Keratinocyte (primary cell): ENCODE data around the gene SEL1L3. TPM values are rescaled to one million over a fixed set of nuclear protein-coding genes. Genes with fewer than 3 reads are reported as not detected.

Experiments
- DNase-seq: peaks from one replicate; pipeline ENCODE4 v3.0.0-alpha.2; 2011; ENCODE audit warnings: low read depth, missing footprints, low spot score
- FAIRE-seq: peaks from 2 replicates; lab custom pipeline; 2011; peaks lifted over from hg19 to GRCh38; lab: Jason Lieb, UNC
- H2AFZ ChIP-seq: 2 replicates; pipeline ENCODE4 v1.6.0; 2012; ENCODE audit warnings: low read length, control low read depth, inconsistent platforms; ENCODE audit not compliant: control insufficient read depth
- H3K27ac ChIP-seq: 2 replicates; pipeline ENCODE4 v1.5.1; 2011; ENCODE audit warnings: low read length; ENCODE audit not compliant: control insufficient read depth, insufficient read depth
- H3K27me3 ChIP-seq: 3 replicates; pipeline ENCODE4 v1.6.0; 2011; ENCODE audit warnings: low read length; ENCODE audit not compliant: control insufficient read depth, insufficient read depth; ENCODE audit errors: extremely low read depth
- H3K36me3 ChIP-seq, 2 experiments: 2 replicates in 1 of 2; 3 replicates in 1 of 2; pipeline ENCODE4 v1.5.1; 2011; ENCODE audit warnings: low read length in 2 of 2, mild to moderate bottlenecking in 1 of 2; ENCODE audit not compliant: control insufficient read depth in 2 of 2, insufficient read depth in 2 of 2; ENCODE audit errors: extremely low read depth in 1 of 2
- H3K4me1 ChIP-seq: 3 replicates; pipeline ENCODE4 v1.5.1; 2011; ENCODE audit warnings: low read length; ENCODE audit not compliant: control insufficient read depth, insufficient read depth; ENCODE audit errors: extremely low read depth
- H3K4me2 ChIP-seq: 3 replicates; pipeline ENCODE4 v1.6.0; 2011; ENCODE audit warnings: low read depth, low read length; ENCODE audit not compliant: control insufficient read depth, insufficient read depth; ENCODE audit errors: extremely low read depth
- H3K4me3 ChIP-seq, 3 experiments: fragments of 200-600 bp in 1 of 3; sonication (generic) in 1 of 3; 2 replicates in 2 of 3; 3 replicates in 1 of 3; pipeline ENCODE4 v1.5.1; 2011 to 2016; ENCODE audit warnings: low read length in 3 of 3, mild to moderate bottlenecking in 3 of 3, control low read depth in 2 of 3, inconsistent platforms in 1 of 3, low read depth in 1 of 3, mixed read lengths in 1 of 3, mixed run types in 1 of 3, moderate library complexity in 1 of 3; ENCODE audit not compliant: control insufficient read depth in 2 of 3, insufficient read depth in 2 of 3; ENCODE audit errors: extremely low read depth in 1 of 3
- H3K79me2 ChIP-seq: 2 replicates; pipeline ENCODE4 v1.6.0; 2012; ENCODE audit warnings: low read length; ENCODE audit not compliant: control insufficient read depth, insufficient read depth
- H3K9ac ChIP-seq: 3 replicates; pipeline ENCODE4 v1.6.0; 2011; ENCODE audit warnings: low read length; ENCODE audit not compliant: control insufficient read depth, insufficient read depth; ENCODE audit errors: extremely low read depth
- H3K9me1 ChIP-seq: 3 replicates; pipeline ENCODE4 v1.6.0; 2011; ENCODE audit warnings: low read length; ENCODE audit not compliant: control insufficient read depth, insufficient read depth; ENCODE audit errors: extremely low read depth
- H3K9me3 ChIP-seq: 2 replicates; pipeline ENCODE4 v1.5.1; 2012; ENCODE audit warnings: low read depth, low read length; ENCODE audit not compliant: control insufficient read depth
- H4K20me1 ChIP-seq: 3 replicates; pipeline ENCODE4 v1.6.0; 2011; ENCODE audit warnings: low read length; ENCODE audit not compliant: control insufficient read depth, insufficient read depth; ENCODE audit errors: extremely low read depth
- CTCF ChIP-seq, 3 experiments: IDR thresholded peaks in 1 of 3; conservative IDR thresholded peaks in 1 of 3; optimal IDR thresholded peaks in 1 of 3; 2 replicates in 2 of 3; 3 replicates in 1 of 3; pipeline versions ENCODE3 to v1.5.1; 2011; ENCODE audit warnings: low read length in 3 of 3, mild to moderate bottlenecking in 3 of 3, moderate library complexity in 2 of 3, control low read depth in 1 of 3, inconsistent platforms in 1 of 3; ENCODE audit not compliant: insufficient read depth in 2 of 3; ENCODE audit errors: extremely low read depth in 1 of 3
- EZH2 ChIP-seq: IDR thresholded peaks from one replicate; pipeline ENCODE4 v1.6.1; 2012; ENCODE audit warnings: inconsistent platforms, mild to moderate bottlenecking, low read length, moderate library complexity
- dilution Hi-C: fragments of 300-500 bp; cut with MboI; formaldehyde crosslinking; loops from one replicate; pipeline ENCODE4 v1.7.0; 2020; ENCODE audit warnings: low sequenced_read_pairs; ENCODE audit not compliant: extremely low pct_ligation_motif_present
- polyA plus RNA-seq, 5 experiments: library from polyadenylated mRNA; depleted of rRNA in 3 of 5; stranded (reverse) in 3 of 5; stranded (forward) in 1 of 5; unstranded in 1 of 5; fragments of >200 nt; gene quantifications; 1 replicate in 1 of 5; 2 replicates in 3 of 5; 3 replicates in 1 of 5; pipeline versions ENCODE4 v1.2.1 to v1.2.3, GENCODE V29; 2011 to 2012; ENCODE audit warnings: missing spikeins in 2 of 5, low read depth in 1 of 5, low replicate concordance in 1 of 5

The SEL1L3 gene
- polyA plus RNA-seq, 1 donor (not counting 4 experiments of a cell fraction or from before 2014, with no cell fraction given) = 67.9 TPM

- no peak for DNase-seq
- Histone ChIP-seq H3K9me3 (no peaks in the 10 kb centered on the region), H3K79me2 (no peaks in the 10 kb centered on the region), H3K4me2 (no peak overlapping the region), H3K27ac (no peak overlapping the region), H3K4me3 (no peak overlapping the region), H3K9ac (no peak overlapping the region), H3K4me1 (peaks cover 7% of the 10 kb centered on the region), H4K20me1 (no peaks in the 10 kb centered on the region), H2AFZ (no peak overlapping the region), H3K27me3 (no peaks in the 10 kb centered on the region), H3K36me3 (peaks cover 21 to 22% of the 10 kb centered on the region in 2 experiments), H3K9me1 (no peaks in the 10 kb centered on the region)
- no peak for FAIRE-seq
- TF ChIP-seq CTCF (optimal IDR thresholded peaks at IDR 0.05 in 1 of 3, IDR thresholded peaks at IDR 0.05 in 1 of 3, conservative IDR thresholded peaks at IDR 0.05 in 1 of 3; ENCODE audit: extremely low read depth in 1 of 3, insufficient read depth in 2 of 3, low read length in 3 of 3) = no peak
- no peak for TF ChIP-seq EZH2
- dilution Hi-C loops = no loop called here
These were observed 62.5 kb downstream of the SEL1L3 start for GRCh38 chr4:25800245-25800644.

- DNase-seq (no peak), FAIRE-seq (no peak)
- Histone ChIP-seq H2AFZ (no peak overlapping the region), H3K27ac (no peak overlapping the region), H3K4me1 (peaks cover 7% of the 10 kb centered on the region), H3K79me2 (no peaks in the 10 kb centered on the region), H3K4me3 (no peak overlapping the region), H3K27me3 (no peaks in the 10 kb centered on the region), H3K9me1 (no peaks in the 10 kb centered on the region), H3K36me3 (peaks cover 19 to 20% of the 10 kb centered on the region in 2 experiments), H3K4me2 (no peak overlapping the region), H4K20me1 (no peaks in the 10 kb centered on the region), H3K9me3 (no peaks in the 10 kb centered on the region), H3K9ac (no peak overlapping the region)
- dilution Hi-C loops = no loop called here
- TF ChIP-seq CTCF (optimal IDR thresholded peaks at IDR 0.05 in 1 of 3, IDR thresholded peaks at IDR 0.05 in 1 of 3, conservative IDR thresholded peaks at IDR 0.05 in 1 of 3; ENCODE audit: extremely low read depth in 1 of 3, insufficient read depth in 2 of 3, low read length in 3 of 3) (no peak), EZH2 (no peak)
These were observed 63.3 kb downstream of the SEL1L3 start for GRCh38 chr4:25799522-25799921.
